H1 (cell line): ENCODE data around the gene OR13J1.

ENCODE experiments used
- CEBPB ChIP-seq: IDR thresholded peaks from 2 replicates; pipeline ENCODE4 v1.6.1; 2012; ENCODE audit warnings: low read depth, low read length
- KDM1A ChIP-seq: fragments of 200-600, 300-600 bp; sonication (generic); IDR thresholded peaks from 2 replicates; pipeline ENCODE4 v1.7.1; 2016; ENCODE audit warnings: mild to moderate bottlenecking, low read length, borderline replicate concordance
- NRF1 ChIP-seq: IDR thresholded peaks from 2 replicates; pipeline ENCODE4 v1.6.1; 2011; ENCODE audit warnings: mild to moderate bottlenecking, low read depth, low read length, improper control_type of control experiment
- POLR2A ChIP-seq, 2 experiments: IDR thresholded peaks; 1 replicate in 1 of 2; 2 replicates in 1 of 2; pipeline ENCODE4 v1.6.1; 2011; ENCODE audit warnings: low read depth in 2 of 2, low read length in 2 of 2, mild to moderate bottlenecking in 2 of 2; ENCODE audit errors: control extremely low read depth in 1 of 2
- POLR2AphosphoS5 ChIP-seq: IDR thresholded peaks from 2 replicates; pipeline ENCODE4 v1.6.1; 2011; ENCODE audit warnings: low read depth, low read length
- TF ChIP-seq, protein P1 (sequence below), 3 experiments: IDR thresholded peaks; 1 replicate in 2 of 3; 2 replicates in 1 of 3; pipeline versions ENCODE4 v1.5.1 to v1.6.1; 2011; ENCODE audit warnings: low read length in 3 of 3, mild to moderate bottlenecking in 3 of 3, inconsistent platforms in 2 of 3, low read depth in 1 of 3, moderate library complexity in 1 of 3; ENCODE audit not compliant: insufficient read depth in 1 of 3; ENCODE audit errors: control extremely low read depth in 1 of 3
- TF ChIP-seq, protein P2 (sequence below): IDR thresholded peaks from 2 replicates; pipeline ENCODE4 v1.6.1; 2012; ENCODE audit warnings: low read length, inconsistent platforms

DNA sequence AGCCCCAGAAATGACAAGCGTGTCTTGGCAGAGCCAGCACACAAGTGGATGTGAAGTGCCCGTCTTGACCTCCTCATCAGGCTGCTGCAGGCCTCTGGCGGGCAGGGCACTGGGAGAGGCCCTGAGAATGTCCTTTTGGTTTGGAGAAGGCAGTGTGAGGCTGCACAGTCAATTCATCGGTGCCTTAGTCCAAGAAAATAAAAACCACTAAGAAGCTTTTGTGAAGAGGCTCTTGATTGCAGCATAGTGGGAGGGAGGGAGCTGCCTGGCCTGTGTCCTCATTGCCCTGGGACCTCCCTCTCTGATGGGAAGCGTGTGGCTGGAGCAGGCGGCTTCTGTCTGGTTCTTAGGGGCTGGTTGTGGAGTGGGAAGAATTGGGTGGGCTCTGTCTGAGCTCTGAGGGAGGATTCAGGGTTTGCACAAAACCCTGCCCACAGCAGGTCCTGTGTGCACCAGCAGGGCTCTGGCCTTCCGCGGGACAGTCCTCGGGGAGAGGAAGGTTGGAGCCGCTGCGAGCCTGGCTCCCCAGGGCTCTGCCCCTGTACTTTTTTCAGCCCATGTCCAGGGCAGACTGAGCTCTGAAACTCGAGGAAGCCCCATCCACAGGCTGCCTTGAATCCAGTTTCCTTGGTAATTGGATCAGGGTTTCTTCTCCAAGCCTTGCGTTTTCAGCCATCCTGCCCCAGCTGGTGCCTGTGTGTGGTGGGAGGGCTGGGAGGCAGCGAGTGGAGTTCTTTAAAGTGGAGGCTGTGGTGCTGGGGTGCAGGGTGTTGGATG is 36.9 kb upstream of the OR13J1 start:
- TF ChIP-seq, protein P1, sequence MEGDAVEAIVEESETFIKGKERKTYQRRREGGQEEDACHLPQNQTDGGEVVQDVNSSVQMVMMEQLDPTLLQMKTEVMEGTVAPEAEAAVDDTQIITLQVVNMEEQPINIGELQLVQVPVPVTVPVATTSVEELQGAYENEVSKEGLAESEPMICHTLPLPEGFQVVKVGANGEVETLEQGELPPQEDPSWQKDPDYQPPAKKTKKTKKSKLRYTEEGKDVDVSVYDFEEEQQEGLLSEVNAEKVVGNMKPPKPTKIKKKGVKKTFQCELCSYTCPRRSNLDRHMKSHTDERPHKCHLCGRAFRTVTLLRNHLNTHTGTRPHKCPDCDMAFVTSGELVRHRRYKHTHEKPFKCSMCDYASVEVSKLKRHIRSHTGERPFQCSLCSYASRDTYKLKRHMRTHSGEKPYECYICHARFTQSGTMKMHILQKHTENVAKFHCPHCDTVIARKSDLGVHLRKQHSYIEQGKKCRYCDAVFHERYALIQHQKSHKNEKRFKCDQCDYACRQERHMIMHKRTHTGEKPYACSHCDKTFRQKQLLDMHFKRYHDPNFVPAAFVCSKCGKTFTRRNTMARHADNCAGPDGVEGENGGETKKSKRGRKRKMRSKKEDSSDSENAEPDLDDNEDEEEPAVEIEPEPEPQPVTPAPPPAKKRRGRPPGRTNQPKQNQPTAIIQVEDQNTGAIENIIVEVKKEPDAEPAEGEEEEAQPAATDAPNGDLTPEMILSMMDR (IDR thresholded peaks at IDR 0.05; ENCODE audit: control extremely low read depth in 1 of 3, insufficient read depth in 1 of 3, low read depth in 1 of 3, low read length in 3 of 3): no peak
- TF ChIP-seq POLR2A (IDR thresholded peaks at IDR 0.05; ENCODE audit: control extremely low read depth in 1 of 2, low read depth in 2 of 2, low read length in 2 of 2) (no peak), NRF1 (no peak), POLR2AphosphoS5 (no peak), CEBPB (no peak), KDM1A (no peak)
- TF ChIP-seq, protein P2, sequence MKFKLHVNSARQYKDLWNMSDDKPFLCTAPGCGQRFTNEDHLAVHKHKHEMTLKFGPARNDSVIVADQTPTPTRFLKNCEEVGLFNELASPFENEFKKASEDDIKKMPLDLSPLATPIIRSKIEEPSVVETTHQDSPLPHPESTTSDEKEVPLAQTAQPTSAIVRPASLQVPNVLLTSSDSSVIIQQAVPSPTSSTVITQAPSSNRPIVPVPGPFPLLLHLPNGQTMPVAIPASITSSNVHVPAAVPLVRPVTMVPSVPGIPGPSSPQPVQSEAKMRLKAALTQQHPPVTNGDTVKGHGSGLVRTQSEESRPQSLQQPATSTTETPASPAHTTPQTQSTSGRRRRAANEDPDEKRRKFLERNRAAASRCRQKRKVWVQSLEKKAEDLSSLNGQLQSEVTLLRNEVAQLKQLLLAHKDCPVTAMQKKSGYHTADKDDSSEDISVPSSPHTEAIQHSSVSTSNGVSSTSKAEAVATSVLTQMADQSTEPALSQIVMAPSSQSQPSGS: no peak
